ENCODE results near the gene TMEM19.
A peak's percentile ranks its signal among the peaks of the same experiment; 100 is the strongest.
"Not testable (repeated sequence)": the region's sequence is repeated elsewhere in the genome, so short reads cannot be mapped to it uniquely, and the experiment has no call there.

The TMEM19 gene

DNA sequence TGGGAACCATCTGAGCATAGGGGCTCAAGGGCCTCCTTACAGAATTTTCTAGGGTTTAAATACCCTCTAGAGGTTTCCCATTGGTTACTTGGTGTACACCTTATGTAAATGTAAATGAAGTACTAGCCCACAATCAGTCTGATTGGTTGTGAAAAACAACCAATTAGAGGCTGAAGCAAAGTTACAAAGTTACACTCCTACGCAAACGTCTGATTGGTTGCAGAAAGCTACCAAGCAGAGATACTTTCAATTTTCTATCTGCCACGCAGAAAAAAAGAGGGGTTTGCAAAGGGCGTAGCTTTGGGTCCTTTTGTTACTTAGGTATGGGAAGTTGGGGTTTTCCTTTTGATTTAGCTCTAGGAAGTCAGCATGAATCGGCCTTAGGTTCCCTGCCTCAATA, 1.8 kb upstream of the TMEM19 start:
- Mint-ChIP-seq H3K36me3 (ENCODE audit: low read depth) (peaks cover 7% of the 10 kb centered on the region), H3K27me3 (no peaks in the 10 kb centered on the region), H3K4me1 (ENCODE audit: low read depth) (peaks cover 15% of the 10 kb centered on the region), H3K27ac (no peak overlapping the region), H3K4me3 (peak overlapping the region; percentile 6), H3K9me3 (no peaks in the 10 kb centered on the region)
- intact Hi-C loops (cut with micrococcal nuclease) = no loop called here

DNA sequence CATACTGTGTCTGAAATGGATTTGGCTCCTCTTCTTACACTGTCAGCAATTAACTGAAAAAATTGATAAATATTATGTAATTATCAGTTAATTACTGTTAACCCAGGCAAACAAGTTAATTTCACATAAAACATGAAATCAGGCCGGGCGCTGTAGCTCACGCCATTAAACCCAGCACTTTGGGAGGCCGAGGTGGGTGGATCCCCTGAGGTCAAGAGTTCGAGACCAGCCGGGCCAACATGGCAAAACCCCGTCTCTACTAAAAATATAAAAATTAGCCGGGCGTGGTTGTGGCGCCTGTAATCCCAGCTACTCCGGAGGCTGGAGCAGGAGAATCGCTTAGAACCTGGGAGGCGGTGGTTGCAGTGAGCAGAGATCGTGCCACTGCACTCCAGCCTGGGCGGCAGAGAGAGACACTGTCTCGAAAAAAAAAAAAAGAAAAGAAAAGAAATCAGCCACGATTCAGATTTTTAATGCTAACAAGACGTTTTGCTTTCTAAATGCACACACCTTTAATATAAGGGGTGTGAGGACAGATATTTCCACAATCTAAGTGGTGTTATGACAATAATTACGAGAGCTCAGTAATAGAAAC, 473 bp upstream of the TMEM19 start:
- H3K4me3 Mint-ChIP-seq = peak overlapping the region; percentile 81
- H3K9me3 Mint-ChIP-seq = no peaks in the 10 kb centered on the region
- no peaks in the 10 kb centered on the region for H3K27me3 Mint-ChIP-seq
- H3K27ac Mint-ChIP-seq = peak overlapping the region; percentile 92
- H3K4me1 Mint-ChIP-seq (ENCODE audit: low read depth) = peaks cover 15% of the 10 kb centered on the region
- H3K36me3 Mint-ChIP-seq (ENCODE audit: low read depth) = peaks cover 12% of the 10 kb centered on the region
- intact Hi-C loops (cut with micrococcal nuclease) = loop anchor here (5.0 kb wide), 1 partner anchor 33 kb away; no protein-coding TSS in a partner anchor

DNA sequence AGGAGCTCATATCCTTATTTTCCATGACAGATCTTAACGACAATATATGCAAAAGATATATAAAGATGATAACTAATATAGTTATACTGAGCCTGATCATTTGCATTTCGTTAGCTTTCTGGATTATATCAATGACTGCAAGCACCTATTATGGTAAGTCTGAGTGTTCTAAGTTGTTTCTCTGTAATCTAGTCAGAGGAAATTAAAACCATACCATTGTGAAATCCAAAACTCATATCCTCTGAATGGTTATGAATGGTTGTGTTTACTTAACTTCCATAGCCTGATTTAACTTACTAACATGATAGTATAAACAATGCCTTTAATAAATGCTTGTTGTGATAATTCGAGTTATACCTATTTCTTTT, 760 bp downstream of the TMEM19 start:
- peaks cover 18% of the 10 kb centered on the region for H3K36me3 Mint-ChIP-seq (ENCODE audit: low read depth)
- H3K9me3 Mint-ChIP-seq = no peaks in the 10 kb centered on the region
- intact Hi-C loops (cut with micrococcal nuclease) = loop anchor here (1.0 to 5.0 kb wide), 3 partner anchors 23 to 68 kb away; partner anchors contain the start of genes RAB21 and ZFC3H1
- H3K27me3 Mint-ChIP-seq = no peaks in the 10 kb centered on the region
- peaks cover 16% of the 10 kb centered on the region for H3K4me1 Mint-ChIP-seq (ENCODE audit: low read depth)
- H3K4me3 Mint-ChIP-seq = peak overlapping the region; percentile 81
- H3K27ac Mint-ChIP-seq = peak overlapping the region; percentile 92

DNA sequence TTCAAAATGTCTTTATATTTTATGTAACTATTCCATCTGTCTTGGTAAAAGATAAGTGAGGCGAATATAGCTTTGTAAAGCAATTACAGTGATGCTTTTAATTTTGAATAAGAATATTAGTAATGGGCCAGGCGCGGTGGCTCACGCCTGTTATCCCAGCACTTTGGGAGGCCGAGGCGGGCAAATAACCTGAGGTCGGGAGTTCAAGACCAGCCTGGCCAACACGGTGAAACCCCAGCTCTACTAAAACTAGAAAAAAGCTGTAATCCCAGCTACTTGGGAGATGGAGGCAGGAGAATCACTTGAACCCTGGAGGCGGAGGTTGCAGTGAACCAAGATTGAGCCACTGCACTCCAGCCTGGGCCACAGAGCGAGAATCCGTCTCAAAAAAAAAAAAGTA, 1.3 kb downstream of the TMEM19 start:
- H3K4me3 Mint-ChIP-seq = peak overlapping the region; percentile 40
- intact Hi-C loops (cut with micrococcal nuclease) = loop anchor here (2.0 to 5.0 kb wide), 2 partner anchors 35 to 68 kb away; partner anchors contain the start of gene RAB21
- peaks cover 22% of the 10 kb centered on the region for H3K36me3 Mint-ChIP-seq (ENCODE audit: low read depth)
- H3K9me3 Mint-ChIP-seq, H3K27me3 Mint-ChIP-seq: not testable (repeated sequence)
- H3K27ac Mint-ChIP-seq = peak overlapping the region; percentile 92
- H3K4me1 Mint-ChIP-seq (ENCODE audit: low read depth) = peaks cover 20% of the 10 kb centered on the region

DNA sequence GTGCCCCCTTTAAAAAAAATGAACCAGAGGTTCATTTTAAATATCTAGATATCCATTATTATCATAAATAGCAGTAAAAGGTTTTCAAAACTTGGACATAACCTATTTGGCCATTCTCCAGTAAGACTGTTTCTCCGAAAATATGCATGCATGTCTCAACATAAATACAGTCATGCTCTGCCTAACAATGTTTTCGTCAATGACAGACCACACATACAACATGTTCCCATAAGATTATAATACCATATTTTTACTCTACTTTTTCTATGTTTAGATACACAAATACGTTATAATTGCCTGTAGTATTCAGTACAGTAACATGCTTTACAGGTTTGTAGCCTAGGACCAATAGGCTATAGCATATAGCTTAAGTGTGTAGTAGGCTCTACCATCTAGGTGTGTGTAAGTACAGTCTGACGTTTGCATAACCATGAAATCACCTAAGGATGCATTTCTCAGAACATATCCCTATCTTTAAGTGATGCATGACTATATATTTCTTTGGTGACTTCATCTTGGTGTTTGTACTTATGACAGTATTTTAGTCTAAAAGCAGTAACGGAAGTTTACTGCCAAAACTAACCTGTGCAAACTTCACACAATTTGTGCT, 3.2 kb downstream of the TMEM19 start:
- H3K36me3 Mint-ChIP-seq (ENCODE audit: low read depth) = peaks cover 29% of the 10 kb centered on the region
- H3K4me3 Mint-ChIP-seq = no peak overlapping the region
- H3K4me1 Mint-ChIP-seq (ENCODE audit: low read depth) = peaks cover 16% of the 10 kb centered on the region
- no peaks in the 10 kb centered on the region for H3K27me3 Mint-ChIP-seq
- intact Hi-C loops (cut with micrococcal nuclease) = loop anchor here (5.0 kb wide), 1 partner anchor 37 kb away; no protein-coding TSS in a partner anchor
- no peak overlapping the region for H3K27ac Mint-ChIP-seq
- H3K9me3 Mint-ChIP-seq = no peaks in the 10 kb centered on the region

DNA sequence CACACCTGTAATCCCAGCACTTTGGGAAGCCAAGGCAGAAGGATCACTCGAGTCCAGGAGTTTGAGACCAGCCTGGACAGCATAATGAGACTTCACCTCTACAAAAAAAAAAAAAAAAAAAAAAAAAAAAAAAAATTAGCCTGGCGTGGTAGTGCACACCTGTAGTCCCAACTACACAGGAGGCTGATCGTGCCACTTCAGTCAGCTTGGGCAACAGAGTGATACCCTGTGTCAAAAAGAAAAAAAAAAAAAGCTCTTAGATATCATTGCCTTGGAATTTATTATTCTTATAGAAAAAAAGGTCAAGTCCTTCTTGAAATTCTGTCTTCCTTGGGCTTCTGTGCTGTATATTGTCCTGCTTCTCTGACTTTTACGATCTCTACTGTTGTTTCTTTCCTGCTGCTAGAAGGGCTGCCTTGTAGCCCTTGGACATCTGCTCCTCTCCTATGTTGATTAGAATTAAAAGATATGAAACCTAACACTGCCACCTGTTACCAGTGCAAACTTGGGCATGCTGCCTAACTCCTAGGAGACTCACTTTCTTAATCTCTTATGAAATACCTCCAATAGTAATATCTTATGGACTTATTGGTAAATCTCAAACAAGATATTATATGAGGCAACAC, 5.7 kb downstream of the TMEM19 start:
- intact Hi-C loops (cut with micrococcal nuclease) = no loop called here
- peaks cover 26% of the 10 kb centered on the region for H3K36me3 Mint-ChIP-seq (ENCODE audit: low read depth)

DNA sequence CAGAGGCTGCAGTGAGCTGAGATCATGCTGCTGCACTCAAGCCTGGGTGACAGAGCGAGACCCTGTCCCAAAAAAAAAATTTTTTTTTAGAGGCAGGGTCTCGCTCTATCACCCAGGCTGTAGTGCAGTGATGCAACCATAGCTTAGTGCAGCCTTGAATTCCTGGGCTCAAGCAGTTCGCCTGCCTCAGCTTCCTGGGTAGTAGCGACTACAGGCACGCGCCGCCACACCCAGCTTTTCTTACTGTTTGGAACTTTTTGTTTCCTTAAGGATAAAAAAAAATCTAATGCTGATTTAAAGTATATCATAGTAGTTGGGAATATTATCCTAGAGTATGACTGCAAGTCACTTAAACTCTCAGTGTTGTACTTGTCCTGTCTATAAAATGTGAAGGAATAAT, 7.2 kb downstream of the TMEM19 start:
- H3K27ac Mint-ChIP-seq = no peak overlapping the region
- H3K4me1 Mint-ChIP-seq (ENCODE audit: low read depth) = peaks cover 12% of the 10 kb centered on the region
- no peak overlapping the region for H3K4me3 Mint-ChIP-seq

More for the DNA sequence above, 5.7 kb downstream of the TMEM19 start:
- peaks cover 19% of the 10 kb centered on the region for H3K4me1 Mint-ChIP-seq (ENCODE audit: low read depth)
- no peaks in the 10 kb centered on the region for H3K27me3 Mint-ChIP-seq
- no peak overlapping the region for H3K4me3 Mint-ChIP-seq
- no peak overlapping the region for H3K27ac Mint-ChIP-seq
- H3K9me3 Mint-ChIP-seq = no peaks in the 10 kb centered on the region

DNA sequence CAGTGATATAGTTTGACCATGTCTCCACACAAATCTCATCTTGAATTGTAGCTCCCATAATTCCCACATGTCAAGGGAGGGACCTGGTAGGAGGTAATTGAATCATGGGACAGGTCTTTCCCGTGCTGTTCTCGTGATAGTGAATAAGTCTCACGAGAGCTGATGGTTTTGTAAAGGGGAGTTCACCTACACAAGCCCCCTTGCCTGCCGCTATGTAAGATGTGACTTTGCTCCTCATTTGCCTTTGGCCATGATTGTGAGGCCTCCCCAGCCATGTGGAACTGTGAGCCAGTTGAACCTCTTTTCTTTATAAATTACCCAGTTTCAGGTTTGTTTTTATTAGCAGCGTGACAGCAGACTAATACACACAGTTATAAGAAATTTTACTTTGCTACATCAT, 7.8 kb downstream of the TMEM19 start:
- H3K27me3 Mint-ChIP-seq; H3K4me3 Mint-ChIP-seq; intact Hi-C loops (cut with micrococcal nuclease); H3K4me1 Mint-ChIP-seq (ENCODE audit: low read depth); H3K9me3 Mint-ChIP-seq; H3K27ac Mint-ChIP-seq: not testable (repeated sequence)
- peaks cover 46% of the 10 kb centered on the region for H3K36me3 Mint-ChIP-seq (ENCODE audit: low read depth)

More for the DNA sequence above, 7.2 kb downstream of the TMEM19 start:
- H3K27me3 Mint-ChIP-seq = no peaks in the 10 kb centered on the region
- no peaks in the 10 kb centered on the region for H3K9me3 Mint-ChIP-seq
- intact Hi-C loops (cut with micrococcal nuclease) = no loop called here
- peaks cover 41% of the 10 kb centered on the region for H3K36me3 Mint-ChIP-seq (ENCODE audit: low read depth)

DNA sequence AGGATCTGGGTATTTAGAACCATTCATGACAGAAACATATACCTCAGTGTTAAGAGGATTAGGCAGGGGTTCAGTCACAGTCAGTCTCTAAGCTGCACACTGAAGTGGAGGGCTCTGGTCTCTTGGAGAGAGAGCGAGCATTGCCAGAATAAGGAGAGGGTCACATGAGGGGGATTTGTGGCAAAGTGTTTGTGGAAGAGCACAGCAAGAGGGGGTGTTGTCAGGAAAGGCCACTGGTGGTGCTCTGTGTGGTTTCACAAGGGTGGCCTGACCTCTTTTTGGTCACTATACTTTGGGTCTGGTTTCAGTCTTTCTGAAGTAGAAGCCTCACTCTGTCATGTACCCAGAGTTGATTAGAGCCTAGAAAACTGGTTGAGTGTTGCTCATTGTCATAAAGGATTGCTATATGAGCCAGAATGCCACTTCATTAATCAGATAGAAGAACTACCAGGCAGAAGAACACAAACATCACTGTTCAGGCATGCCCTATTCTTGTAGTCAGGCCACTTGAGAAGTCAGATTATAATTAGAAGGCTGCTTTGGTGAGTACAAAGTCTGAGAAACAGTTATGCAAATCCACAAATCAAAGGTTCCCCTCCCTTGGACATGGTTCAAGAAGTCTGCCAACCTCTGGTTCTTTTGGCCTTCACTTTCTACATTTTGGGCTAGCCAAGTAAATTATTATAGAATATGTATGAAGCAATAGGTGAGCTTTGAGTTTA, 8.4 kb downstream of the TMEM19 start:
- Mint-ChIP-seq H3K9me3 (no peaks in the 10 kb centered on the region), H3K27ac (no peak overlapping the region), H3K36me3 (ENCODE audit: low read depth) (peaks cover 52% of the 10 kb centered on the region), H3K4me3 (no peak overlapping the region), H3K27me3 (no peaks in the 10 kb centered on the region), H3K4me1 (ENCODE audit: low read depth) (peaks cover 10% of the 10 kb centered on the region)
- intact Hi-C loops (cut with micrococcal nuclease) = no loop called here

DNA sequence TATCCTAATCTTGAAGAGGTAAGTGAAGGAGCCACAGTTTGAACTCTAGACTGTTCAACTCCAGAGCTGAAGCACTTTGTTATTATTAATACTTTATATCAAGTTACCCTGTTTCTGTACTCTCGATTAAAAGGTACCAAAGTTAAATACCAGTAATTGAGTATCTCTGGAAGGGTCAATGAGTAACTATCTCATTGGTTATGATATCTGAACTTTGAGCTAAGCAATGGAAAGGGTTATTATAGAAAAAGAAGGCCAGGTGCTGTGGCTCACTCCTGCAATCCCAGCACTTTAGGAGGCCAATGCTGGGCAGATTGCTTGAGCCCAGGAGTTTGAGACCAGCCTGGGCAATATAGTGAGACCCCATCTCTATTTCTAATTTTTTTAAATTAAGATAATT, 9.9 kb downstream of the TMEM19 start:
- no peaks in the 10 kb centered on the region for H3K9me3 Mint-ChIP-seq
- H3K4me3 Mint-ChIP-seq = no peak overlapping the region
- peaks cover 10% of the 10 kb centered on the region for H3K4me1 Mint-ChIP-seq (ENCODE audit: low read depth)

DNA sequence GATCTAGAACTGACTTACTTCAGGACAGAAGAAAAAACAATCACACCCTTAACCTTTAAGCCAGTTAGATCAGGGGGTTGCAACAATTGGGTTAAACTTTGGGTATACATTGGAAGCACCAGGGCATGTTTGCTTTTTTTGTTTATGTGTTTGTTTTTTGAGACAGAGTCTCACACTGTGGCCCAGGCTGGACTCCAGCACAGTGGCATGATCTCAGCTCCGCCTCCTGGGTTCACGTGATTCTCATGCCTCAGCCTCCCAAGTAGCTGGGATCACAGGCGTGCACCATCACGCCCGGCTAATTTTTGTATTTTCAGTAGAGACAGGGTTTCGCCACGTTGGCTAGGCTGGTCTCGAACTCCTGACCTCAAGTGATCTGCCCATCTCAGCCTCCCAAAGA, 16.3 kb downstream of the TMEM19 start:
- H3K9me3 Mint-ChIP-seq; H3K27me3 Mint-ChIP-seq; H3K27ac Mint-ChIP-seq; H3K4me3 Mint-ChIP-seq; intact Hi-C loops (cut with micrococcal nuclease); H3K4me1 Mint-ChIP-seq (ENCODE audit: low read depth): not testable (repeated sequence)
- peaks cover 66% of the 10 kb centered on the region for H3K36me3 Mint-ChIP-seq (ENCODE audit: low read depth)

More for the DNA sequence above, 9.9 kb downstream of the TMEM19 start:
- intact Hi-C loops (cut with micrococcal nuclease) = no loop called here
- Mint-ChIP-seq H3K27ac (no peak overlapping the region), H3K36me3 (ENCODE audit: low read depth) (peaks cover 58% of the 10 kb centered on the region), H3K27me3 (no peaks in the 10 kb centered on the region)

DNA sequence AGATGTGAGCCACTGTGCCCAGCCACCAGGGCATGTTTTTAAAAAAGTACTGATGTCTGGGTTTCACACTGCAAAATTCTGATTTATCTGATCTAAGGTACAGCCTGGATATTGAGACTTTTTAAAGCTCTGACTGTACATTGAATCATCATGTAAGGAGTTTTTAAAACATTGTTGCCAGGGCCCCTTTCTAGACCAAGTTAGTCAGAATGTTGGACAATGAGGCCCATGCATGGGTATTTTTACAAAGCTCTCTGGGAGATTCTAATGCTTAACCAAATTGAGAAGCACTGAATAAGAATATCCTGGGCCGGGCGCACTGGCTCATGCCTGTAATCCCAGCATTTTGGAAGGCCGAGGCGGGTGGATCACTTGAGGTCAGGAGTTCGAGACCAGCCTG, 16.7 kb downstream of the TMEM19 start:
- H3K36me3 Mint-ChIP-seq (ENCODE audit: low read depth) = peaks cover 66% of the 10 kb centered on the region
- H3K4me3 Mint-ChIP-seq = no peak overlapping the region
- H3K27me3 Mint-ChIP-seq = no peaks in the 10 kb centered on the region
- no peak overlapping the region for H3K27ac Mint-ChIP-seq
- no peaks in the 10 kb centered on the region for H3K9me3 Mint-ChIP-seq
- intact Hi-C loops (cut with micrococcal nuclease) = no loop called here
- H3K4me1 Mint-ChIP-seq (ENCODE audit: low read depth) = no peaks in the 10 kb centered on the region

DNA sequence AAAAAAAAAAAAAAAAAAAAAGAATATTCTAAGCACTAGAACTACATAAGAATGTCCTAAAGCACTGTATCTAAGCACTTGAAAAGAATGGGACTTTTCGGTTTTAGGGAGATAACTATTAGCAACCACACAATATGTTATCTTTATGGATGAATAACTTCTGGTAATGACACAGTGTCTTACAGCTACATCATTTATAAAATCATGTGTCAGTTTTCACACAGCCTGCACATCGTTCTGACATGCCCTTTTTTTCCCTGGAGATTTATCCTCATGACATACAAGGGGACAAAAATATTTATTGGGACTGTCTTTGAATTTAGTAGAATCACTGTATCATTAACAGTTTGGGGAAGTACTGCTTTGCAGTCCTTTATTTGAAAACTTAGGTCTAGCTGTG, 17.3 kb downstream of the TMEM19 start:
- Mint-ChIP-seq H3K27me3 (no peaks in the 10 kb centered on the region), H3K9me3 (no peaks in the 10 kb centered on the region), H3K4me3 (no peak overlapping the region), H3K36me3 (ENCODE audit: low read depth) (peaks cover 64% of the 10 kb centered on the region), H3K27ac (no peak overlapping the region), H3K4me1 (ENCODE audit: low read depth) (no peaks in the 10 kb centered on the region)
- intact Hi-C loops (cut with micrococcal nuclease) = no loop called here

DNA sequence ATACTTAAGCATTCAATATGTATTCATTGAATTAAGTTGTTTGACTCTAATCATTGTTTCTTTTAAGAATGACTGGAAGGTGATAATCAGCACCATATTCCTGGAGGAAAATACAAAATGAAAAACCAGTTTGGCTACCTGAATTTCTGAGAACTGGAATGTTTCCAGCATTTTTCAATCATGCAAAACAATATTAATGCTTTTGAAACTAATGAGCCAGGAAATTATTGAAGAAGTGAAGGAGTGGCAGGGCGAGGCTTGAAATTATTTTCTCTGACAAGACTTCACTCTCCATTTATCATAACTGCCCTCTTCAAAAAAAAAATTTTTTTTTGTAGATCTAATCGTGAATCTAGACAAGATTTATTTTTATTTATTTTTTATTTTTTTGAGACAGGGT, 19.0 kb downstream of the TMEM19 start:
- peaks cover 2% of the 10 kb centered on the region for H3K9me3 Mint-ChIP-seq
- no peak overlapping the region for H3K4me3 Mint-ChIP-seq
- H3K36me3 Mint-ChIP-seq (ENCODE audit: low read depth) = peaks cover 47% of the 10 kb centered on the region
- H3K4me1 Mint-ChIP-seq (ENCODE audit: low read depth) = no peaks in the 10 kb centered on the region
- no peaks in the 10 kb centered on the region for H3K27me3 Mint-ChIP-seq
- H3K27ac Mint-ChIP-seq = no peak overlapping the region
- intact Hi-C loops (cut with micrococcal nuclease) = no loop called here

All from dendritic cell treated with granulocyte-macrophage colony-stimulating factor and Interleukin-4, amounts not matched to agents 40 ng/mL and 50 ng/mL, for 4 days (primary cell).